ENCODE measurements around the gene DYNC2I2. TPM values are rescaled to one million over a fixed set of nuclear protein-coding genes. Genes with fewer than 3 reads are reported as not detected.
"Not testable (repeated sequence)": the region's sequence is repeated elsewhere in the genome, so short reads cannot be mapped to it uniquely, and the experiment has no call there.

Gene DYNC2I2
- polyA plus RNA-seq, 1 of the 3 experiments (the other 2 are of a cell fraction) = 73.7 TPM

DNA sequence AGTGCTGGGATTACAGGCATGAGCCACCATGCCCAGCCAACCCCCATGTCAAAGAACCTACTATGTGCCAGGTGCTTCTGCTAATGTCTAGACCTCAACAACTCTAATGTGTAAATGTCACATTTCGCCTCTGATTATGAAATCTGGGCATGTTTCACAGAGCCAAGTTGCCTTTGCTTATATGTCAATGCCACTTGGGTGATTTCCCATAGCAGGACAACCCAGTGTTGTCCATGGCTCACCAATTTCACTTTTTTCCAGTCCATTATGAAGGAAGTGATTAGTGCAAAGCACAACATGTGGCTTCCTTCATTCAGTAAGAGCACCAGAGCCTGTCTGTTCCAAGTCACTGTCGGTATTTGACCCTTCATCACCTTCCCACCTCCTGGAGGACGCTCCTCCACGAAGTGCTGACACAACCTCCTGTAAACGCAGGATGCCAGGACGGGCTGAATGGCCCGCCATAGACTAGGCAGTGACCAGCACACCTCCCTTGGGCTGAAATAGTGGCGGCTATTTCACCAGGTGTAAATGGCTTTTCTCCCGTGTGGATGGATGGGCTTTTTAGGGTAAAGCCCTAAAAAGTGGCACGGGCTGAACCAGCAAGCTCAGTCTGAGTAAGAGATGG is 44.7 kb upstream of the DYNC2I2 start:
- Histone ChIP-seq H3K9me3 (no peaks in the 10 kb centered on the region), H4K20me1 (ENCODE audit: insufficient read depth) (no peaks in the 10 kb centered on the region), H3K36me3 (replicated peaks in 1 of 2; ENCODE audit: control insufficient read depth in 1 of 2, insufficient read depth in 2 of 2, low read length in 1 of 2) (peaks cover 5 to 7% of the 10 kb centered on the region in 2 experiments), H3K9ac (no peak overlapping the region), H3F3A (replicated peaks; ENCODE audit: insufficient read depth) (peaks cover 24% of the 10 kb centered on the region), H3K9me2 (no peaks in the 10 kb centered on the region), H3K27me3 (ENCODE audit: insufficient read depth) (no peaks in the 10 kb centered on the region), H3K79me2 (ENCODE audit: insufficient read depth) (no peaks in the 10 kb centered on the region), H3K4me3 (ENCODE audit: low read depth in 2 of 2, low read length in 1 of 2) (no peak overlapping the region), H3K4me1 (ENCODE audit: control insufficient read depth in 1 of 2, insufficient read depth in 2 of 2, low read depth in 1 of 2, low read length in 1 of 2) (peaks cover 0 to 4% of the 10 kb centered on the region in 2 experiments; a peak in 1 of 4 replicates), H3K27ac (ENCODE audit: low read depth in 2 of 2, low read length in 1 of 2) (no peak overlapping the region), H2AFZ (ENCODE audit: low read depth) (no peak overlapping the region), H3K4me2 (no peak overlapping the region)
- POLR2A ChIA-PET = no interaction called here
- DNase-seq = no peak
- TF ChIP-seq CTCF (IDR thresholded peaks at IDR 0.05) = no peak
- TF ChIP-seq EP300 (IDR thresholded peaks at IDR 0.05; ENCODE audit: borderline replicate concordance in 1 of 2, low read depth in 1 of 2, low read length in 1 of 2) = no peak
- TF ChIP-seq, protein P1, sequence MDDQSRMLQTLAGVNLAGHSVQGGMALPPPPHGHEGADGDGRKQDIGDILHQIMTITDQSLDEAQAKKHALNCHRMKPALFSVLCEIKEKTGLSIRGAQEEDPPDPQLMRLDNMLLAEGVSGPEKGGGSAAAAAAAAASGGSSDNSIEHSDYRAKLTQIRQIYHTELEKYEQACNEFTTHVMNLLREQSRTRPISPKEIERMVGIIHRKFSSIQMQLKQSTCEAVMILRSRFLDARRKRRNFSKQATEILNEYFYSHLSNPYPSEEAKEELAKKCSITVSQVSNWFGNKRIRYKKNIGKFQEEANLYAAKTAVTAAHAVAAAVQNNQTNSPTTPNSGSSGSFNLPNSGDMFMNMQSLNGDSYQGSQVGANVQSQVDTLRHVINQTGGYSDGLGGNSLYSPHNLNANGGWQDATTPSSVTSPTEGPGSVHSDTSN (IDR thresholded peaks at IDR 0.05) = no peak
- no peak for TF ChIP-seq RAD21 (IDR thresholded peaks at IDR 0.05; ENCODE audit: low read length)
- TF ChIP-seq JUND (IDR thresholded peaks at IDR 0.05) = no peak
- no peak for TF ChIP-seq RFX5 (IDR thresholded peaks at IDR 0.05; ENCODE audit: low read length)
- no peak for TF ChIP-seq TEAD4 (IDR thresholded peaks at IDR 0.05; ENCODE audit: borderline replicate concordance, insufficient read depth)
- no peak for TF ChIP-seq GABPA (IDR thresholded peaks at IDR 0.05; ENCODE audit: low read depth)
- WGBS (ENCODE audit: low lambda C conversion rate) = 91% methylated on average over 8 of the region's 10 CpGs
- CTCF ChIA-PET = interaction anchor here (0.6 to 4.0 kb wide), 15 partner anchors 10 to 585 kb away, joined by 3 to 64 read pairs (median 5); partner anchors contain the start of genes DYNC2I2, ENDOG and SET

DNA sequence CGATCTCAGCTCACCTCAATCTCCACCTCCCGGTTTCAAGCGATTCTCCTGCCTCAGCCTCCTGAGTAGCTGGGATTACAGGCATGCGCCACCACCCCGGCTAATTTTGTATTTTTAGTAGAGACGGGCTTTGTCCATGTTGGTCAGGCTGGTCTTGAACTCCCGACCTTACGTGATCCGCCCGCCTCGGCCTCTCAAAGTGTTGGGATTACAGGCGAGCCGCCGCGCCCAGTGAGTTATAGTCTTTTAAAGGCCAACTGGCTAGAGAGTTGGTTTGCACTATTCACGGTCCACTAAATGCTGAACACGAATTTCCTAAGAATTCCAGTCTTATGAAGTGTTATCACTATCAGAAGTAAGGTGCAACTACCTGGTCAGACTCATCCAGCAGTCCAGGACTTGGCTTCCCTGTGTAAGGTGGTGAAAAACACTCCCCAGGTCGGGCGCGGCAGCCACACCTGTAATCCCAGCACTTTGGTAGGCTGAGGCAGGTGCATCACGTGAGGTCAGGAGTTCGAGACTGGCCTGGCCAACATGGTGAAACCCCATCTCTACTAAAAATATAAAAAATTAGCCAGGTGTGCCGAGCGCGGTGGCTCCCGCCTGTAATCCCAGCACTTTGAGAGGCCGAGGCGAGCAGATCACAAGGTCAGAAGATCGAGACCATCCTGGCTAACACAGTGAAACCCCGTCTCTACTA is 42.6 kb upstream of the DYNC2I2 start:
- H3K4me3 ChIP-seq (ENCODE audit: low read depth in 2 of 2, low read length in 1 of 2) = not testable (repeated sequence)

More for the DNA sequence above, 42.6 kb upstream of the DYNC2I2 start:
- ChIA-PET POLR2A (interaction anchor here (0.7 kb wide), 1 partner anchor 119 kb away, joined by 6 read pairs; the partner anchor contains the start of gene ENDOG), CTCF (interaction anchor here (1.2 kb wide), 1 partner anchor 261 kb away, joined by 3 read pairs; no protein-coding TSS in a partner anchor)
- H3K79me2 ChIP-seq (ENCODE audit: insufficient read depth); H2AFZ ChIP-seq (ENCODE audit: low read depth); H4K20me1 ChIP-seq (ENCODE audit: insufficient read depth); H3K9ac ChIP-seq; DNase-seq; H3K4me1 ChIP-seq (ENCODE audit: control insufficient read depth in 1 of 2, insufficient read depth in 2 of 2, low read depth in 1 of 2, low read length in 1 of 2); H3K9me2 ChIP-seq; H3K9me3 ChIP-seq; H3K4me2 ChIP-seq; H3K27ac ChIP-seq (ENCODE audit: low read depth in 2 of 2, low read length in 1 of 2); H3K27me3 ChIP-seq (ENCODE audit: insufficient read depth): not testable (repeated sequence)
- H3K36me3 ChIP-seq (replicated peaks in 1 of 2; ENCODE audit: control insufficient read depth in 1 of 2, insufficient read depth in 2 of 2, low read length in 1 of 2) = peaks cover 18 to 22% of the 10 kb centered on the region in 2 experiments
- peaks cover 27% of the 10 kb centered on the region for H3F3A ChIP-seq (replicated peaks; ENCODE audit: insufficient read depth)
- WGBS (ENCODE audit: low lambda C conversion rate) = 96% methylated on average over 30 of the region's 30 CpGs

Data from SK-N-SH (cell line).